ENCODE measurements around the gene MESP1. TPM values are rescaled to one million over a fixed set of nuclear protein-coding genes. Genes with fewer than 3 reads are reported as not detected.

MESP1 gene
- total RNA-seq, 4 donors from 2014 or later, result 6.0 to 39.7 (median 10.6) TPM

- TF ChIP-seq CTCF (IDR thresholded peaks at IDR 0.05; ENCODE audit: low read depth), result no peak
Observed at GRCh38 chr15:89792106-89792805, 41.2 kb upstream of the MESP1 start.

GRCh38 chr15:89790661-89791060 lies 39.6 kb upstream of the MESP1 start:
- no peak for TF ChIP-seq CTCF (IDR thresholded peaks at IDR 0.05; ENCODE audit: low read depth)

GRCh38 chr15:89790206-89790605 lies 39.2 kb upstream of the MESP1 start:
- TF ChIP-seq CTCF (IDR thresholded peaks at IDR 0.05; ENCODE audit: low read depth), result no peak

GRCh38 chr15:89787944-89788343 lies 36.9 kb upstream of the MESP1 start:
- no peak for TF ChIP-seq CTCF (IDR thresholded peaks at IDR 0.05; ENCODE audit: low read depth)

GRCh38 chr15:89785774-89786140 lies 34.7 kb upstream of the MESP1 start:
- no peak for TF ChIP-seq CTCF (IDR thresholded peaks at IDR 0.05; ENCODE audit: low read depth)

- no peak for TF ChIP-seq CTCF (IDR thresholded peaks at IDR 0.05; ENCODE audit: low read depth)
Observed at GRCh38 chr15:89785064-89785773, 34.2 kb upstream of the MESP1 start.

- TF ChIP-seq CTCF (IDR thresholded peaks at IDR 0.05; ENCODE audit: low read depth), result no peak
Observed at GRCh38 chr15:89784686-89784960, 33.6 kb upstream of the MESP1 start.

Data from subcutaneous adipose tissue (tissue), 4 donors.